Tibial artery (tissue), 4 donors: ENCODE results near the gene WDR4.

ENCODE experiments used
- DNase-seq, 2 donors: peaks; one replicate each; pipeline ENCODE4 v3.0.0-alpha.2; 2019
- H3K27ac ChIP-seq, 2 donors: fragments of 200-600 bp; sonication (generic) in 1 of 2; 1 replicate in 1 of 2; 2 replicates in 1 of 2; pipeline ENCODE4 v1.5.1; 2018 to 2019; ENCODE audit warnings: mild to moderate bottlenecking in 1 of 2
- H3K27me3 ChIP-seq, 2 donors: fragments of 200-600 bp; sonication (generic) in 1 of 2; one replicate each; pipeline versions ENCODE4 v1.5.1 to v1.6.0; 2016 to 2019
- H3K36me3 ChIP-seq, 3 donors: fragments of 200-600 bp; sonication (generic) in 2 of 3; one replicate each; pipeline ENCODE4 v1.5.1; 2016 to 2019; ENCODE audit warnings: mild to moderate bottlenecking in 2 of 3
- H3K4me1 ChIP-seq, 4 donors: fragments of 200-600 bp; sonication (generic) in 2 of 4; 1 replicate in 3 of 4; 2 replicates in 1 of 4; pipeline ENCODE4 v1.5.1; 2016 to 2019
- H3K4me3 ChIP-seq, 2 donors: fragments of 200-600 bp; sonication (generic) in 1 of 2; 1 replicate in 1 of 2; 2 replicates in 1 of 2; pipeline ENCODE4 v1.5.1; 2018 to 2019; ENCODE audit warnings: mild to moderate bottlenecking in 2 of 2
- H3K9me3 ChIP-seq, 3 donors: fragments of 200-600 bp; sonication (generic) in 1 of 3; one replicate each; pipeline ENCODE4 v1.5.1; 2016 to 2019
- CTCF ChIP-seq, 2 experiments: fragments of 200-600 bp in 1 of 2; fragments of 450-650 bp in 1 of 2; IDR thresholded peaks; one replicate each; pipeline ENCODE4 v1.5.1; 2017 to 2019; ENCODE audit warnings: antibody characterized with exemption in 2 of 2, mild to moderate bottlenecking in 1 of 2, moderate library complexity in 1 of 2
- intact Hi-C: fragments of 100-400 bp; cut with DNase I; formaldehyde crosslinking; loops from one replicate; pipeline ENCODE4 v1.15.0; 2023; ENCODE audit warnings: low total_unique reads

The WDR4 gene

GRCh38 chr21:42868196-42868595 lies 11.1 kb downstream of the WDR4 start:
- no peaks in the 10 kb centered on the region for H3K9me3 ChIP-seq
- H3K4me1 ChIP-seq = no peaks in the 10 kb centered on the region
- H3K4me3 ChIP-seq = no peak overlapping the region
- H3K36me3 ChIP-seq = peaks cover 30 to 96% (median 46%) of the 10 kb centered on the region in 3 donors
- TF ChIP-seq CTCF (IDR thresholded peaks at IDR 0.05) = no peak
- no peak overlapping the region for H3K27ac ChIP-seq
- H3K27me3 ChIP-seq = no peaks in the 10 kb centered on the region
- DNase-seq = no peak
- intact Hi-C loops = no loop called here

GRCh38 chr21:42865776-42866160 lies 13.6 kb downstream of the WDR4 start:
- intact Hi-C loops = no loop called here
- Histone ChIP-seq H3K36me3 (peaks cover 25 to 96% (median 45%) of the 10 kb centered on the region in 3 donors), H3K27me3 (no peaks in the 10 kb centered on the region), H3K4me3 (no peak overlapping the region), H3K27ac (no peak overlapping the region), H3K4me1 (no peaks in the 10 kb centered on the region), H3K9me3 (no peaks in the 10 kb centered on the region)
- TF ChIP-seq CTCF (IDR thresholded peaks at IDR 0.05) = no peak
- no peak for DNase-seq

- no peaks in the 10 kb centered on the region for H3K9me3 ChIP-seq
- no peak overlapping the region for H3K27ac ChIP-seq
- no peaks in the 10 kb centered on the region for H3K27me3 ChIP-seq
- H3K36me3 ChIP-seq = peaks cover 30 to 96% (median 50%) of the 10 kb centered on the region in 3 donors
- no peak for TF ChIP-seq CTCF (IDR thresholded peaks at IDR 0.05)
- intact Hi-C loops = no loop called here
- no peak for DNase-seq
- no peak overlapping the region for H3K4me3 ChIP-seq
- H3K4me1 ChIP-seq = no peaks in the 10 kb centered on the region
Observed at GRCh38 chr21:42864815-42865775, 14.2 kb downstream of the WDR4 start.

GRCh38 chr21:42864286-42864685 lies 15.1 kb downstream of the WDR4 start:
- H3K27ac ChIP-seq = no peak overlapping the region
- H3K36me3 ChIP-seq = peaks cover 36 to 96% (median 48%) of the 10 kb centered on the region in 3 donors
- intact Hi-C loops = no loop called here
- DNase-seq = no peak
- no peak overlapping the region for H3K4me3 ChIP-seq
- no peaks in the 10 kb centered on the region for H3K27me3 ChIP-seq
- H3K4me1 ChIP-seq = no peaks in the 10 kb centered on the region
- no peak for TF ChIP-seq CTCF (IDR thresholded peaks at IDR 0.05)
- H3K9me3 ChIP-seq = no peaks in the 10 kb centered on the region

GRCh38 chr21:42863504-42863870 lies 15.9 kb downstream of the WDR4 start:
- Histone ChIP-seq H3K9me3 (no peaks in the 10 kb centered on the region), H3K36me3 (peaks cover 37 to 96% (median 47%) of the 10 kb centered on the region in 3 donors), H3K27me3 (no peaks in the 10 kb centered on the region), H3K4me1 (no peaks in the 10 kb centered on the region), H3K27ac (no peak overlapping the region), H3K4me3 (no peak overlapping the region)
- intact Hi-C loops = no loop called here
- DNase-seq = no peak
- no peak for TF ChIP-seq CTCF (IDR thresholded peaks at IDR 0.05)
